ENCODE data around the gene CDO1.

The CDO1 gene

DNA sequence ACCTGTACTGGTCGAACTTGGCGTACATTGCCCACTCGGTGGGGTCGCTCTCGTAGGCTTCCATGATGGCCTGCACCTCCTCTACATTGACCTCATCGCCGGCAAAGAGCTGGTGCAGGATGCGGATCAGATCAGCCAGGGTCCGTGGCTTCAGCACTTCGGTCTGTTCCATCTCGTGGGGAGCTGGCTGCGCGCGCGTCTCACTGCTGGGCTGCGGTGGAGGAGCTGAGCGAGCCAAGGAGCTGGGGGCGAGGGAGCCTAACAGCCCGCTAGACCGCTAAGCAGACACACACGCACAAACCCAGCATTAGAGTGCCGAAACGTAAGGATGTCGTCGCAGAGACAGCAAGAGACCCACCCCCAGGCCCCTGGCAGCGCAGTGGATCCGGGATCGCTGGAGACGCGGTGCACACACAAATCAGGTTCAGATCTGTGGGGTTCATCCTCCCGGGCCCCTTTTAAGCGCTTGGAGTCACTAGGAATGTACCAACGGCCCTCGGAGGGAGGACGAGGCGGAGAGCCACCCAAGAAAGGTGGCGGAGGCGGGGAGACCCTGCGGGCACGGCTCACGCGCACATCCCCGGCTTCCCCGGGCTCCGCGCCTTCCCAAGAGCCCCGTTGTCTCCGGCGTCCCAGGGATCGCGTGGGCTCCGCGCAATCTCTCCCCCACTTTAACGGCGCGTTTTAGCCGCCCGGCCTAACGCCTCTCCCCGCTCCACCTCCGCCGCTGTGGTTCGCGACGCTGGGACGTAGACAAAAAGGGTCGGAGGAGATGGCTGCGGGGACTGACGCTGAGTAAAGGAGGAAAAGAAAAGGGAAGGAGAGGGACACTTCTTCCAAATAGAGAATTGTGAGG lies at the start of gene CDO1:
Gene CDO1 (minus strand): TSS at position 434 of the 856 bp plus-strand sequence. CDS start 262 bp downstream, at position 172.
- FAIRE-seq = no peak

DNA sequence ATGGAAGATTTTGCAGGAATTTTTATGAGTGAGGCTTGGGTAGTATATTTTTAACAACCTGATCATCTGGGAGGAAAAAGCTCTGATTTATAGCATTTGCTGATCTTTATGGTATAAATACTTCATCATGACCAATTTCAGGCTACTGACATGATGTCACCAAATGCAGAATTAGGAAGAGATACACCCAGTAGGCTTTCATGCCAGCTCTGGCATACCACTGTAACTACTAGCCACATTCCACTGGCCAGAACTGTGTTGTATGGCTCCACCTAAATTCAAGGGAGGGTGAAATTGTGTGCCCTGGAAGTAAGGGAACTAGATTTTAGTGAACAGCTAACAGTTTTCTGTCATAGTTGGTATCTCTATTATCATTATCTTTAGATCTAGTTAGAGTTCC lies 42.9 kb upstream of the CDO1 start:
- no peak for FAIRE-seq

DNA sequence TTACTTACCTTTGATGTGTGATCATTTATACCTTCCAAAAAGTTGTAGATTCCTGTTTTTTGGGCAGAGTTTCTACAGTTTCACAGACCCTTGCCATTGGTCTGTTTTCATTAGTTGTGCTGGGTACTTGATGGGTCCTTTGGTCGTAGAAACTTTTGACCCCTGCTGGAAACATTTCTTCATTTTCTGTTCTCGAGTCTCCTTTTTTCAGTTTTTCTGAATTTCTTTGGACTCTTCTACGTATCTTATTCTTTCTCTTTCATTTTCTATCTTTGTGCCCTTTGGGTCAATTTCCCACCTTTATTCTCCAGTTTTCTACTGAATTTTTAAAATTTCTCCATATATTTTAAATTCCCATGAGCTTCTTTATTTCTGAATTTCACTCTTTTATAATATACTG lies 41.9 kb upstream of the CDO1 start:
- no peak for FAIRE-seq

DNA sequence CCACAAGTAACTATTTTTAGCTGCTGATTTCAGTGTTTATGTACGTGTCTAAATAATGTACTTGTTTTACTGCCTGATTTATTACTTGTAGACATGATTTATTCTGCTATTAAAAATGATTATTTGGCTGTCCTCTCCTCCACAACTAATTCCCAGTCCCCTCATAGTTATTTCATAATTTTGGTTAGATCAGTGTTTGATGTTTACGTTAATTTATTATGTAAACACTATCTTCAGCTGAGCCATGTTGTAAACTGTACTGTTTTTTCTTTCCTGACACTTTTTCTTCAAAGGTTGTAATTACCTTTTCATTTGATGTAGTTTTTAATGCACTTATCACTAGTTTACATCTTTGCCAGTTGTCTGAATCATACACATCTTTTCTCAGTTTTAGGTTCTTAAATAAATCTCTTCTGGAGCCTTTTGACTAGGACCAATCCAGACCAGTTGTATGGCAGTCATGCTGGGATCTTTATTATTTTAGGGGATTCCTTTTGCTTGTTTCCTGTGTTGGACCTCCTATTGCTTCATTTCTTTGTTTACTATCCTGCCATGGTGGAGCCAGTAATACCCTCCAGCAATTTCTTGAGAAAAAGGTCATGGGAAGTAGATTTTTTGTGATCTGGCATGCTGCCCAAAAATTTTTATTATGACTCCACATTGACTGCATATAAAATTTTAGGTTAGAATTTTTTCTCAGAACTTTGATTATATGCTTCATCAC lies 41.3 kb upstream of the CDO1 start:
- FAIRE-seq = no peak

DNA sequence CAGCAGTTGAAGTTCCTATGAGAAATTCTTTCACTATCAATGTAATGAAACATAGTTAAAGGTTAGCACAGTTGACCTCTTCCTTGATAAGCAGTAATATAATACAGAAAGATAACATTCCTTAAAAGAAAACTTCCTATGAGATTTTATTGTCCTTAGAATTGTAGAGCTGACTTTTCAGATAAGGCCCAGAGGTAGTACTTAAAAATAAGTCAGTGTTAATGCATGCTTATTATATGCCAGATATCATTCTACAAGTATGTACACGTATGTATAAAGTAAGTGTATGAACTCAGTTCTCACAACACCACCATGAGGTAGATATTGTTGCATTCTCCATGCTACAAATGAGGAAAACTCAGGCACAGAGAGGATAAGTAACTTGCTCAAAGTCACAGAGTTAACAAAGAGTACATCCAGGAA lies 40.6 kb upstream of the CDO1 start:
- FAIRE-seq = no peak

DNA sequence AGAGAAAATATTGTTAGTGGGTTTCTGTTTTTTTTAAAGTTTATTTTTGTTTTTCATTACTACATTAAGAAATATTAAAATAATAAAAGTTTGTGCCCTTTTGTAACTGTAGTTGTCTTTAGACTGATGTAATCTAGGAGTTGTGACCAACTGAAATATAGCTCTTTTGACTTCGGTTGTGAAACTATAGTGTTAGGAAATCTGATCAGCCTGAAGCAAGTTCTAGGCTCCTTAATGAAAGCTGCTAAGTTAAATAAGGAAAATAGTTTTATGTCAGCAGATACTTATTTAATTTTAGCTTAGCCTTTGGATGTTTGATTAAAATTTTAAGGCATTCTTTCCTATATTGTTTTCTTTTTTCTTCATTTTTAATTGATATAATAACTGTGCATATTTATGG lies 39.5 kb upstream of the CDO1 start:
- FAIRE-seq = no peak

DNA sequence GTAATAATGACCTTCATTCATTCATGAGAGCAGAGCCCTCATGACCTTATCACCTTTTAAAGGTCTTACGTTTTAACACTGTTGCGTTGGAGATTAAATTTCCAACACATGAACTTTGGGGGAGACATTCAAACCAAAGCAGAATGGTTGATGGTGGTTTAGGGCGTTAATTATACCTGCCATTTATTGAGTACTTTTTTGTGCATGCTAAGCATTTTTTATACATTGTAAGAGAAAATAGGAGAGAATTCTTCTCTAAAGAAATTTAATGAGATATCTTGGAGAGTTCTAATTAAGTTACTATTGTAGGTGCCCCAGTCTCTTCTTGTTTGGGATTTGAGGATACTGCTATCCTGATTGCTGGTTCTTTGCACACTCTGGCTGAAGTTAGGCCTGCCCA lies 37.7 kb upstream of the CDO1 start:
- FAIRE-seq = no peak

DNA sequence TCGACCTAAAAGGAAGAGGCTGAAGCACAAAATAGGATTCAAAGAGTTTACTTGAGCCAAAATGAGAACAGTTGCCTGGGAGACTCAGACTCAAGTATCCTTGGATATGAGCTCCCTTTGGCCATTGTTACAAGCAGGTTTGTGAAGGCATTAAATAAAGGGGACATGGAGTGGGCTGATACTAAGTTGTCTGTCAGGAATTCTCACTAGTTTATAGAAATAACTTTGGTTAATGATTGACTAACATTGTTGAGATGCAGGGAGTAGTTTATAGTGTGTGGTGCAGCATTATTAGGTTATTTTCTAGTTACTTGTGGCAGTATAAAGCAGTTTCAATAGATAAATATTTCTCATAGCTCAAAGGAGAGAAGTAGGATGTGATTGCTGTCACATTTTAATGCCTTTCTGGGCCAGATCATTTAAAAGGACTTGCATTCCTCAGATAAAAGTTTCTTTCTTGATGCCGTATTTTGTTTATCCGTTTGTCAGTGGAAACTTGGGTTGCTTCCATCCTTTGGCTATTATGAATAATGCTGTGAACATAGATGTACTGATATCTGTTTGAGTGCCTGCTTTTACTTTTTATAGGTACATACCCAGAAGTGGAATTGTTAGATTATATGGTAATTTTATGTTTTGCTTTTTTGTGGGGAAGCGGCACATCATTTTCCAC lies 34.4 kb upstream of the CDO1 start:
- FAIRE-seq = no peak

DNA sequence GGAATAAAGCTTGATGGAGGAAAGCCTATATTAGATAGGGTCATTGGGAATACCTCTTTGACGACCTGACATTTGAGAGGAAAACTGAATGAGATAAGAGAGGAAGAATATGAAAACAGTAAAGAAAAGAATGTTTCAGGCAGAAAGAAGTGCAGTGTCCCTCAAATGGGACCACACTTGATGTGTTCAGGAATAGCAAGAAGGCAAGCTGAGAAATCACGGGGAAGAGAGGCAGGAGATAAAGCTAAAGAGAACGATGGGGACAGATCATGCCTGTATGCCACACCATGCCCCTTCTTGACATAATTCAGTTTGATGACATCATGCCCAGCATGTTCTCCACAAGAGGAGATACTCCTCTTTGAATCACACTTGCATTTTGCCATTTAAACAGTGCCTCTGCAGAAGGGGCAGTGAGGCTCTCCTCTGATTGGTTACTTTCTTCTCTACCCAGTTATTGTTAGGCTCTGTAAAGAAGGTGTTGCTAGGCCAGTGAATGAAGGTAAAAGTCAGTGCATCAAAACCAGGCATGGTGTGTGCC lies 32.9 kb upstream of the CDO1 start:
- FAIRE-seq = no peak

DNA sequence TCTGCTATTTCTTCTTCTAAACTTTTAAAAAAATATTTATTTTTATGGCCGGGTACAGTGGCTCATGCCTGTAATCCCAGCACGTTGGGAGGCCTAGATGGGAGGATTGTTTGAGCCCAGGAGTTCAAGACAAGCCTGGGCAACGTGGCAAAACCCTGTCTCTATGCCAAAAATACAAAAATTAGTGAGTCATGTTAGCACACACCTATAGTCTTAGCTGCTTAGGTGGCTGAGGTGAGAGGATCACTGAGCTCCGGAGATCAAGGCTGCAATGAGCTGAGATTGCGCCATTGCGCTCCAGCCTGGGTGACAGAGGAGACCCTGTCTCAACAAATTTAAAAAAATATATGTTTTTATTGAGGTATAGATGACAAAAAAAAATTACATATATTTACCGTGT lies 30.8 kb upstream of the CDO1 start:
- no peak for FAIRE-seq

DNA sequence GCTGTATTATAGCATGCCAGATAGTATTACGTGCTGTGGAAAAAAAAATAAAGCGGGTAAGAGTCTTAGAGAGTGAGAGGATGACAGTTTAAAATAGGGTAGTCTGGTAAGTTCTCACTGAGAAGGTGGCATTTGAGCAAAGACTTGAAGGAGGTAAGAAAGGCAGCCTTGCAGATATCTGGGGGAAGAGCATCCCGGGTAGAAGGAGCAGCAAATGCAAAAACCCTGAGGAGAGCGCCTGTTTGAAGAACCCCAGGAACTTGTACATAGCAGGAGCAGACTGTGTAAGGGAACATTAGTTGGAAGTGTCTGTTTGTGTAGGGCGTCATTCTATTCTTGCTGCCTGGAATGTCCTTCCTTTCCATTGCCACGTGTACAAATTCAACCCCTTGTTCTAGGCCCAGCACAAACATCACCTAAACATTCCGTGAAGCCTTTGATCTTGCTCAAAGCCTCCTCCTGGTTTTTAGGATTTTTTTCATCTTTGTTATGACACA lies 27.9 kb upstream of the CDO1 start:
- no peak for FAIRE-seq

DNA sequence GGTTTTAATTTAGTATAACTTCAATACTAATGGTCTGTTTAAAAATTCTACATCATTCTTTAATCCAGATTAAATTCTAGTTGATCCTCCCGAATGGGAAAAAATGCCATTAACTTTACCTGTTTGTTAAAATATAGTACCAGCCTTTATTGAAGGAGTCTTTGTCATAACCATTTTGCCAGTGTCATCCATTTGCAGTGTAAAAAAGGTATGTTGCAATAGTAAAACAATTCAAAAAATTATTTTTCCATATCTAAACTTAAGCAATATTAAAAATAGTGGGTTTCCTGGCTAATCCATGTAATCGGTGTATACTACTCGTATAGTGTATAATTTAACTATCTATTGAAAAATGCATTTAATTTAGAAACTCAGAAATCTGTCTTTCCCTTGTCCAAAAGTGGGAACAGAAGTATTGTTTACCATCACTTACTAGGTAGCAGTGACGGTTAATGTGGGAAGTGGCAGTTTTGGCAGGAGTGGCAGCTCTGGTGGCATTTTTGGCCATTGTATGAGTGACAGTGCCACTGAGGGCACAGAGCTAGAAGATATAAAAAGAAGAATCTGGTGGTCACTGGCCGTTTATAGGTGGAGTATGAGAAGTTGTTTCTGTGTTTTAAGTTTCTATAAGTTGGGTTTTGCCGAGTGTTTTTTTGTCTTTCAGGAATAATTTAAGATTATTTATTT lies 27.1 kb upstream of the CDO1 start:
- no peak for FAIRE-seq

DNA sequence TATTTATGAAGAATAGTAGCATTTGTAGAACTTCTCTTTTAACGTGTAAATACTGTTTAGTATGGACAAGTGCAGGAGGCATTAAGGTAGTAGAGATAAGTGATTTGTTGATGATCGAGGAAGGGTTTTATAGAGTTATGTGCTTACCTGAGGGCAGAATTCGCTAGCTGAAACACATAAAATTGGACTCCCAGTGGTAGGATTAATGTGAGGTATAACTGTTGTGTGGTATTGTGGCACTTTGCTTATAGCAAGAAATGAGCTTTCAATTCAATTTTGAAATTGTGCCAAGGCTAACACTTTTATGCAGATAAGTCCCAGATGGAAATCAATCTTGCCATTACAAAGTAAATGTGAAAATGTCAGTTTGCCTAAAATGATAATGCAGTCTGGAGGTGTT lies 26.5 kb upstream of the CDO1 start:
- no peak for FAIRE-seq

DNA sequence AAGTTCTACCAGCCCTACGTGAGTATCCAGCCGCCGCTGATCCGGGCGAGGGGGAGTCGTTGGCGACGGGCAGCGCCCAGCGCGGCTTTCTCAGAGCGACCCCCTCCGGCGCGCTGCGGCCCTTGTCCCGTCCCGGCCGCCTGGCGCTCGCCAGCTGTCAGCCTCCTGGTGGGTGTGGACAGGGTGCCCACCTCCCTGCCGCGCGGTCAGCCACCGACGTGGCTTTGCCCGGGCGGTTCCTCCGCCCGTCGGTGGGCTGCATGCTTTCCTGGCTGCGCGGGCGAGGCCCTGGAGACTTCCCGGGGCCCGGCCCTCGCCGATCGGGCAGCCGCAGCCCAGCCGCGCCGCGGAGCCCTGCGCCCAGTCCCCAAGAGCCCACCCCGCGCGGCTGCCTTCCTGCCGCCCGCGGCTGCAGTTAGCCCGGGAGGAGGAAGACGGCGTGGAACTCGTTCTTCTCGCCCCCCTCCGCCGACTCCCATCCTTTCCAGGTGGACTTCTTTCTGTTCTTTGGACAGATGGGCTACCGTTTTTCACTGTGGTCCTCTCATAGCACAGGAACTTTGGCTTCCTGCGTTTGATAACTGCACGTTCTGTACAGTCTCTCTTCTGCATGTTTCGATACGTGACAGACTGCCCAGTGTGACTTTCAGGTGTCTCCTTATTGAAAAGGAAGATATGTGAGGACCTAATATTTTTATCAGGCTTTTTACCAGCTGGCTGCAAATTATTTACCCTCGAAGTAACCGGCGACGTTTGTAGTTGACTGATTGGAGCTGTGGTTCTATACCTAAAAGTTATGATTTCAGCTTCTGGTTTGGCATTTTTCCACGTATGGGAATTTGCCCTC lies 25.9 kb upstream of the CDO1 start:
- FAIRE-seq = no peak

DNA sequence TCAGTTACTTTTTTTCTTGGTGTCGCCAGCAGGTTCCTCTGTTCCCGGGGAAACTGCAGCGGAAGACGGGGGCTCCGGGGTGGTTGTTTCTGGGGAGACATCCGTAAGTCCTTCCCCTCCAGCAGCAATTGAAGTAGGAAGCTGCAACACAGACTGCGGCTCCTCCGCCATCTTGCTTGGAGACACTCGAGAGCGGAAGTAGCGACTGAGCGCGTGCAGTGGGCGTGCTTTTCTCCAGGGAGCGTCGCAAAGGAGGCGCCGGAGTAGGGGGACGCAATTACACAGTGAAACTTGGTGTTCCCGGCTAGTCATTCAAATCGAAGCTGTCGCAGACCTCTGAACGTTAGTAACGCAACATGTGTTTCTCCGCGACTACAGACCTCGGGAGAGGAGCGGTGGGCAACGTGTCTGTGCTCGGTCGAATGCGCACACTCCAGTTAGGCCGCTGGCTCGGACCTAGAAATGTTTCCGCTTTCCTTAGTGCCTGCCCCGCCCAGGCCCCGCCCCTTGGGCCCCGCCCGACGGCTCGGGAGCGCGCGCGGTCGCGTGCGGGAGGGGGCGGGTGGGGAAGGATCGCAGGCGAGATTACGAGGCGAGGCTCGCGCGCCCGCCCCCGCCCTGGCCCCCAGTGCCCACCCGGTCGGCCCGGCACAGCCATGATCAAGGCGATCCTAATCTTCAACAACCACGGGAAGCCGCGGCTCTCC lies 25.1 kb upstream of the CDO1 start, which contains the start of the genes AP3S1 and ATG12:
Gene AP3S1 (plus strand): TSS at position 554 of the 707 bp plus-strand sequence. CDS start 103 bp downstream, at position 657.
Gene ATG12 (minus strand): TSS at position 184 of the 707 bp plus-strand sequence. CDS start 13 bp downstream, at position 171.
- no peak for FAIRE-seq

DNA sequence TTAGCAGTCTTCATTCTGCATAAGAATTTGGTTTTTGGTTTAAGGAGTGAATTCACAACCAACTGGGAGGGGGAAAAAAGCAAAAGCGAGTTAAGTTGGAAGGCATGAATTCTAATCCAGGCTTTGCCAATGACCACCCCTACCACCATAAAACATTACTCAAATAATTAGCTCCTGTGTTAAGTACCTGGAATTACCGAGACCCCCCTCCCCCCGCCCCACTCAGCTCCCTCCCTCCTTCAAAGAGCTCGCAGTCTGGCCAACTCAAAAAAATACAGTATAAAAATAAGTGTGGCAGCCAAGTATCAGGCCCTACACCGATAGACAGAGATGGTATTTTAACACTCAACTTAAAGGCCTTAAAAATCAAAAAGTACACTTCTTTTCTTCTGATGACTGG lies 24.4 kb upstream of the CDO1 start:
- FAIRE-seq = no peak

DNA sequence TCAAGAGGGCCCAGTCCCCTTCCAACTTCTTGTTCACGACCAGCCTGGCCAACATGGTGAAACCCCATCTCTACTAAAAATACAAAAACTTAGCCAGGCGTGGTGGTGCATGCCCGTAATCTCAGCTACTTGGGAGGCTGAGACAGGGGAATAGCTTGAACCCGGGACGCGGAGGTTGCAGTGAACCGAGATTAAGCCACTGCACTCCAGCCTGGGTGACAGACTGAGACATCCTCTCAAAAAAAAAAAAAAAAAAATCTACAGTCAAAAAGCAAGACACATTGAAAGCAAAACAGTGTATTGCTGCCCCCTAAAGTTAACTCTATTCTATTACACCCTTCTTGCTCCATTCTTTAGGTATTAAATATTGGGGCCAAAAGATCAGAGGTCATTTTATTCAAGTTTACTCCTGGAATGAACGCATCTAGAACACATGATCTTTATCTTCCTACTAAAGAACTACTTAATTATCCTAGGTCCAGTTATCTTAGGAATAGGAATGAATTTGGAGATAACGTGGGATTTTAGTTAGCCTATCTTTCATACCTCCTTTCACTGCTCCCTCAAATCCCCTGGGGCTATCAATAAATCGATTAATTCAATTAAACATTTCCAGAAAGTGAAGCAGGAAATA lies 22.5 kb upstream of the CDO1 start:
- peak; percentile 90 for FAIRE-seq

DNA sequence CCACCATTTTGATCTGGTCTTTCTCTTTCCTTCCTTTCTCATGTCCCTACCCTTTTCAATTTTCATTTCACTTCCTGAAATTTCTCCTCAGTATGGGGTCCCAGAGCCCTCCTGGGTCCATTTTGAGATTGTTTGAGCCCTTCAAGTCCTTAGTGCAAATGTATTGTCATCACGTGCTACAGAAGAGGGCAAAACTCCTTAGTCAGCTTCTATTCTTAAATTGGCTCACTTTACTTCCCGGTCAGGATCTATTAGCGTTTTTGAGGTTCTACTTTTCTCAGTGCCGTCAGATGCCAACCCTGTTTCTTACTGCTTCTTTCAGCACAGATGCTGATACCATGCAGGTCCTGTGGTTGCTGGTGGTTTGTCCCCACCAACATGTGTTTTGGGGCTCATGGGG lies 19.0 kb upstream of the CDO1 start:
- FAIRE-seq = no peak

DNA sequence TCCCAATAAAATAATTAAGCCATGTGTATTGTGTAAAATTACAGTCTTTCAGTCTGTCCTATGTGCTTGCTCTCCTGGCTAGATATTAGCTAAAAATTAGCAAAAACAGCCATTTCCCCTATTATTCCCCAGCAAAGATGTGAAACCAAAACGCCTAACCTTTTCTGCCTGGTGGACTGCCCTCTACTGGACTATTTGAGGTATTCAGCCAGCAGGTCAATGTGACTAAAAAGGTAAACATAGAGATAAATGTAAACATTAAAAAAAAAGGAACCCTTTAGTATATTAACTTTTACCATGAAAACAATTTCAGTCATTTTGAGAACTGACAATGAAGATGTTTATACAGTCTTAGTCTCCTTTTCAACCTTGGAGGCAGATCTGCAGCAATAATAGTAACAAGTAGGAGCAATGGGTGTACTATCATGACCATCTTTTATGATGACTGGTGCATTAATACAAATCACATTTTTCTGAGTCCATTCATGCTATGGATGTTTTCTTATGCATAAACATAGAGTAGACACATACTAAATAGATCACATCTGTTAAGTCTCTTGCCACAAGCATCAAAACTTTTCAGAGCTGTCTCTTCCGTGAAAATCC lies 14.8 kb upstream of the CDO1 start:
- peak; percentile 72 for FAIRE-seq

DNA sequence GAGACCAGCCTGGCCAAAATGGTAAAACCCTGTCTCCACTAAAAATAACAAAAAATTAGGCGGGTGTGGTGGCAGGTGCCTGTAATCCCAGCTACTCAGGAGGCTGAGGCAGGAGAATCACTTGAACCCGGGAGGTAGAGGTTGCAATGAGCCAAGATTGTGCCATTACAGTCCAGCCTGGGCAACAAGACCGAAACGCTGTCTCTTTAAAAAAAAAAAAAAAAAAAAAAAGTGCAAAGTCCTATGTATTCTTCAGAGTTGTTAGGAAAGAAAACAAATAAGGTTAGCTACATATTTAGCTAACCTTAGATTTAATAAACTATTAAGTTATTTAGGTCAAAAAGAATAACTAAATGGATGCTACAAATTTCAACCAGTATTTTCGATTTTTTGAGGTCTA lies 13.5 kb upstream of the CDO1 start:
- no peak for FAIRE-seq
